ENCODE results near the gene CCDC87.

The CCDC87 gene

GRCh38 chr11:66631883-66632282 is 39.0 kb upstream of the CCDC87 start:
- Histone ChIP-seq H3K27ac (ENCODE audit: low read length) (no peak overlapping the region), H3K4me1 (ENCODE audit: control insufficient read depth, insufficient read depth, low read length) (peaks cover 13% of the 10 kb centered on the region), H3K9ac (ENCODE audit: low read length in 2 of 2) (no peak overlapping the region), H3K4me3 (ENCODE audit: low read length in 2 of 2) (no peak overlapping the region), H3K36me3 (ENCODE audit: control insufficient read depth in 2 of 2, insufficient read depth in 2 of 2, low read length in 2 of 2) (peaks cover 29 to 32% of the 10 kb centered on the region in 2 donors), H3K27me3 (ENCODE audit: control insufficient read depth in 1 of 2, insufficient read depth in 2 of 2, low read length in 2 of 2) (no peaks in the 10 kb centered on the region), H3K9me3 (ENCODE audit: control insufficient read depth in 2 of 2, low read length in 2 of 2) (no peaks in the 10 kb centered on the region)

- H3K9ac ChIP-seq (ENCODE audit: low read length in 2 of 2): no peak overlapping the region
- peaks cover 54 to 57% of the 10 kb centered on the region in 2 donors for H3K36me3 ChIP-seq (ENCODE audit: control insufficient read depth in 2 of 2, insufficient read depth in 2 of 2, low read length in 2 of 2)
- no peak overlapping the region for H3K27ac ChIP-seq (ENCODE audit: low read length)
- H3K4me1 ChIP-seq (ENCODE audit: control insufficient read depth, insufficient read depth, low read length): peaks cover 29% of the 10 kb centered on the region
- H3K4me3 ChIP-seq (ENCODE audit: low read length in 2 of 2): no peak overlapping the region
- H3K27me3 ChIP-seq (ENCODE audit: control insufficient read depth in 1 of 2, insufficient read depth in 2 of 2, low read length in 2 of 2): no peaks in the 10 kb centered on the region
- H3K9me3 ChIP-seq (ENCODE audit: control insufficient read depth in 2 of 2, low read length in 2 of 2): no peaks in the 10 kb centered on the region
Observed at GRCh38 chr11:66629356-66629755, 36.5 kb upstream of the CCDC87 start.

DNA sequence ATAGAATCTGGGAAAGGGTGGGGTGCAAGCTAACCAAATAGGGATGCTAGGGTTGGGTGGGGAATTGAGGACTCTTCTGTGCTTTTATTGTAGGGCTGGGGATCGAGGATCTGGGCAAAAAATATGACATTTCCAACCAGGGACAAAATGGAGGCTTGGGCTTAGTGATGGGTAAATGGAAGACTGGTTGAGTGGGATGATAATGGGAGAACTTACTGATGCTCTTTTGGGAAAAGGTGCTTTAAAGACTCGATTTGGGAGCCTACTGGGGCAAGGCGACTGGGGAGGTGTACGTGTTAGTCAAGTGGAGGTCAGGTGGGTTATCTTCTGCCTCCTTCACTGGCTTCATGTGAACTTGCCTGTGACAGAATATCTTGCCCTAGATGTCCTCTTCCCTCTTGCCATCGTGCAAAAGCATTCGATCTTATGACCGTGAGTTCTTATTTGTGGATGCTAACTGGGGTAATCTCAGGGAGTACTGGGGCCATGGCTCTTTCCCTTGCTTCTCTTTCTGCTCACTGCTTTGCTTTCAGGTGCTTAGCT is 35.3 kb upstream of the CCDC87 start:
- Histone ChIP-seq H3K4me1 (ENCODE audit: control insufficient read depth, insufficient read depth, low read length) (peaks cover 39% of the 10 kb centered on the region), H3K4me3 (ENCODE audit: low read length in 2 of 2) (no peak overlapping the region), H3K36me3 (ENCODE audit: control insufficient read depth in 2 of 2, insufficient read depth in 2 of 2, low read length in 2 of 2) (peaks cover 58 to 61% of the 10 kb centered on the region in 2 donors)

GRCh38 chr11:66626926-66627325 is 34.1 kb upstream of the CCDC87 start:
- Histone ChIP-seq H3K4me1 (ENCODE audit: control insufficient read depth, insufficient read depth, low read length) (peaks cover 44% of the 10 kb centered on the region), H3K9ac (ENCODE audit: low read length in 2 of 2) (no peak overlapping the region), H3K27me3 (ENCODE audit: control insufficient read depth in 1 of 2, insufficient read depth in 2 of 2, low read length in 2 of 2) (no peaks in the 10 kb centered on the region), H3K36me3 (ENCODE audit: control insufficient read depth in 2 of 2, insufficient read depth in 2 of 2, low read length in 2 of 2) (peaks cover 58 to 61% of the 10 kb centered on the region in 2 donors), H3K4me3 (ENCODE audit: low read length in 2 of 2) (no peak overlapping the region), H3K27ac (ENCODE audit: low read length) (peak overlapping the region; percentile 31), H3K9me3 (ENCODE audit: control insufficient read depth in 2 of 2, low read length in 2 of 2) (no peaks in the 10 kb centered on the region)

More for the DNA sequence above, 35.3 kb upstream of the CCDC87 start:
- Histone ChIP-seq H3K27me3 (ENCODE audit: control insufficient read depth in 1 of 2, insufficient read depth in 2 of 2, low read length in 2 of 2) (no peaks in the 10 kb centered on the region), H3K9me3 (ENCODE audit: control insufficient read depth in 2 of 2, low read length in 2 of 2) (no peaks in the 10 kb centered on the region), H3K9ac (ENCODE audit: low read length in 2 of 2) (no peak overlapping the region), H3K27ac (ENCODE audit: low read length) (no peak overlapping the region)

DNA sequence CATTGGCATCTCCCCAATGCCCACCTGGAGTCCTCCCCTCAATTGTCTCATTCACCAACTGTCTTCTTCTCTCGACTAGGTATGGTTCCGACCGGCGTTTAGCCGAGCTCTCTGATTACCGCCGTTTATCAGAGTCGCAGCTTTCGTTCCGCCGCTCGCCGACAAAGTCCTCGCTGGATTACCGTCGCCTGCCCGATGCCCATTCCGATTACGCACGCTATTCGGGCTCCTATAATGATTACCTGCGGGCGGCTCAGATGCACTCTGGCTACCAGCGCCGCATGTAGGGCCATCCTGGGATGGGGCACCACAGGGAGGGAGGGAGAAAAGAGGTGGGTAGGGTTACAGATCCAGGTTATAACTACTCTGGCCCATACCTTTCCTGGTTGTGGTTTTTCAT is 33.5 kb upstream of the CCDC87 start:
- Histone ChIP-seq H3K27me3 (ENCODE audit: control insufficient read depth in 1 of 2, insufficient read depth in 2 of 2, low read length in 2 of 2) (no peaks in the 10 kb centered on the region), H3K9me3 (ENCODE audit: control insufficient read depth in 2 of 2, low read length in 2 of 2) (no peaks in the 10 kb centered on the region), H3K27ac (ENCODE audit: low read length) (peak overlapping the region; percentile 31), H3K9ac (ENCODE audit: low read length in 2 of 2) (no peak overlapping the region), H3K4me1 (ENCODE audit: control insufficient read depth, insufficient read depth, low read length) (peaks cover 47% of the 10 kb centered on the region), H3K36me3 (ENCODE audit: control insufficient read depth in 2 of 2, insufficient read depth in 2 of 2, low read length in 2 of 2) (peaks cover 58 to 61% of the 10 kb centered on the region in 2 donors), H3K4me3 (ENCODE audit: low read length in 2 of 2) (no peak overlapping the region)

DNA sequence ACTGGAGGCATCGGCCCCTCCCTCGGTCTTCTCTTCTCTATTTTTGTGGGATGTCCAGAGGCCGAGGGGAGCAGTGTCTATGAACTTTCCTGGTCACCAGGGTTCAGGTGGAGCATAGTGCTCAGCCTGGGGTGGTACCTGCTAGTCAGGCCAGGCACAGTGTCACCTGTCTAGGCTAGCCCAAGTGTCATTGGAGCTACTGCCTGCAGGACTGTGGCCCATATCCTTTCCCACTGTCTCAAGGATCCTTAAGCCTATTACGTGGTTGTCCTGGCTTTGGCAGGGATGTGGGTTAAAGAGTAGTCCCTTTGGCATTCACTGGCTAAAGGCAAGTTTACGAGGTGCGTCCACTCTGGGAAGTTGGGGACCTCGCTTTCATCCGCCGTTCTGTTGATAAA is 32.9 kb upstream of the CCDC87 start:
- H3K9ac ChIP-seq (ENCODE audit: low read length in 2 of 2): no peak overlapping the region
- H3K4me3 ChIP-seq (ENCODE audit: low read length in 2 of 2): no peak overlapping the region
- peaks cover 54% of the 10 kb centered on the region for H3K4me1 ChIP-seq (ENCODE audit: control insufficient read depth, insufficient read depth, low read length)
- no peaks in the 10 kb centered on the region for H3K27me3 ChIP-seq (ENCODE audit: control insufficient read depth in 1 of 2, insufficient read depth in 2 of 2, low read length in 2 of 2)
- peak overlapping the region; percentile 31 for H3K27ac ChIP-seq (ENCODE audit: low read length)
- no peaks in the 10 kb centered on the region for H3K9me3 ChIP-seq (ENCODE audit: control insufficient read depth in 2 of 2, low read length in 2 of 2)
- peaks cover 58 to 61% of the 10 kb centered on the region in 2 donors for H3K36me3 ChIP-seq (ENCODE audit: control insufficient read depth in 2 of 2, insufficient read depth in 2 of 2, low read length in 2 of 2)

DNA sequence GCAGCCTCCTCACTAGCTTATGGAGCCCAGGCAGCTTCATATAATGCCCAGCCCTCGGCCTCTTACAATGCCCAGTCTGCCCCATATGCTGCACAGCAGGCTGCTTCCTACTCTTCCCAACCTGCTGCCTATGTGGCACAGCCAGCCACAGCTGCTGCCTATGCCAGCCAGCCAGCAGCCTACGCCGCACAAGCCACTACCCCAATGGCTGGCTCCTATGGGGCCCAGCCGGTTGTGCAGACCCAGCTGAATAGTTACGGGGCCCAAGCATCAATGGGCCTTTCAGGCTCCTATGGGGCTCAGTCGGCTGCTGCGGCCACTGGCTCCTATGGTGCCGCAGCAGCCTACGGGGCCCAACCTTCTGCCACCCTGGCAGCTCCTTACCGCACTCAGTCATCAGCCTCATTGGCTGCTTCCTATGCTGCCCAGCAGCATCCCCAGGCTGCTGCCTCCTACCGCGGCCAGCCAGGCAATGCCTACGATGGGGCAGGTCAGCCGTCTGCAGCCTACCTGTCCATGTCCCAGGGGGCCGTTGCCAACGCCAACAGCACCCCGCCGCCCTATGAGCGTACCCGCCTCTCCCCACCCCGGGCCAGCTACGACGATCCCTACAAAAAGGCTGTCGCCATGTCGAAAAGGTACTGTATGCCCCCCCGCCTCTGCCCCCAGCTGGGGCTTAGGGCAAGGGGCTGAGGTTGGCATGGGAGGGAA is 32.3 kb upstream of the CCDC87 start:
- Histone ChIP-seq H3K9ac (ENCODE audit: low read length in 2 of 2) (no peak overlapping the region), H3K27me3 (ENCODE audit: control insufficient read depth in 1 of 2, insufficient read depth in 2 of 2, low read length in 2 of 2) (no peaks in the 10 kb centered on the region), H3K36me3 (ENCODE audit: control insufficient read depth in 2 of 2, insufficient read depth in 2 of 2, low read length in 2 of 2) (peaks cover 56 to 61% of the 10 kb centered on the region in 2 donors), H3K4me3 (ENCODE audit: low read length in 2 of 2) (no peak overlapping the region), H3K27ac (ENCODE audit: low read length) (peak overlapping the region; percentile 90), H3K4me1 (ENCODE audit: control insufficient read depth, insufficient read depth, low read length) (peaks cover 59% of the 10 kb centered on the region), H3K9me3 (ENCODE audit: control insufficient read depth in 2 of 2, low read length in 2 of 2) (no peaks in the 10 kb centered on the region)

DNA sequence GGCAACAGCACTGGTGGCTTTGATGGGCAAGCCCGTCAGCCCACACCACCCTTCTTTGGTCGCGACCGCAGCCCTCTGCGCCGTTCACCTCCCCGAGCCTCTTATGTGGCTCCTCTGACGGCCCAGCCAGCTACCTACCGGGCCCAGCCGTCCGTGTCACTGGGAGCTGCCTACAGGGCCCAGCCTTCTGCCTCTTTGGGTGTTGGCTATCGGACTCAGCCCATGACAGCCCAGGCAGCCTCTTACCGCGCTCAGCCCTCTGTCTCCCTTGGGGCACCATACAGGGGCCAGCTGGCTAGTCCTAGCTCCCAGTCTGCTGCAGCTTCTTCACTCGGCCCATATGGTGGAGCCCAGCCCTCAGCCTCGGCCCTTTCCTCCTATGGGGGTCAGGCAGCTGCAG is 31.6 kb upstream of the CCDC87 start:
- H3K36me3 ChIP-seq (ENCODE audit: control insufficient read depth in 2 of 2, insufficient read depth in 2 of 2, low read length in 2 of 2): peaks cover 52 to 57% of the 10 kb centered on the region in 2 donors
- H3K9me3 ChIP-seq (ENCODE audit: control insufficient read depth in 2 of 2, low read length in 2 of 2): no peaks in the 10 kb centered on the region
- H3K9ac ChIP-seq (ENCODE audit: low read length in 2 of 2): peak overlapping the region in 1 of 2 donors; percentile 53
- H3K4me3 ChIP-seq (ENCODE audit: low read length in 2 of 2): no peak overlapping the region
- H3K4me1 ChIP-seq (ENCODE audit: control insufficient read depth, insufficient read depth, low read length): peaks cover 59% of the 10 kb centered on the region
- H3K27me3 ChIP-seq (ENCODE audit: control insufficient read depth in 1 of 2, insufficient read depth in 2 of 2, low read length in 2 of 2): no peaks in the 10 kb centered on the region
- H3K27ac ChIP-seq (ENCODE audit: low read length): peak overlapping the region; percentile 90

- Histone ChIP-seq H3K9me3 (ENCODE audit: control insufficient read depth in 2 of 2, low read length in 2 of 2) (no peaks in the 10 kb centered on the region), H3K4me3 (ENCODE audit: low read length in 2 of 2) (peak overlapping the region; percentile 99), H3K27ac (ENCODE audit: low read length) (peak overlapping the region; percentile 97), H3K27me3 (ENCODE audit: control insufficient read depth in 1 of 2, insufficient read depth in 2 of 2, low read length in 2 of 2) (no peaks in the 10 kb centered on the region), H3K4me1 (ENCODE audit: control insufficient read depth, insufficient read depth, low read length) (peaks cover 54% of the 10 kb centered on the region), H3K9ac (ENCODE audit: low read length in 2 of 2) (peak overlapping the region; percentile 97 to 99), H3K36me3 (ENCODE audit: control insufficient read depth in 2 of 2, insufficient read depth in 2 of 2, low read length in 2 of 2) (peaks cover 0 to 7% of the 10 kb centered on the region in 2 donors)
Observed at GRCh38 chr11:66619080-66619554, 26.3 kb upstream of the CCDC87 start.

GRCh38 chr11:66617155-66617834 is 24.4 kb upstream of the CCDC87 start:
- Histone ChIP-seq H3K4me3 (ENCODE audit: low read length in 2 of 2) (peak overlapping the region; percentile 99), H3K27ac (ENCODE audit: low read length) (peak overlapping the region; percentile 97), H3K9me3 (ENCODE audit: control insufficient read depth in 2 of 2, low read length in 2 of 2) (no peaks in the 10 kb centered on the region), H3K36me3 (ENCODE audit: control insufficient read depth in 2 of 2, insufficient read depth in 2 of 2, low read length in 2 of 2) (peaks cover 0 to 2% of the 10 kb centered on the region in 2 donors), H3K9ac (ENCODE audit: low read length in 2 of 2) (peak overlapping the region; percentile 97 to 99), H3K4me1 (ENCODE audit: control insufficient read depth, insufficient read depth, low read length) (peaks cover 36% of the 10 kb centered on the region), H3K27me3 (ENCODE audit: control insufficient read depth in 1 of 2, insufficient read depth in 2 of 2, low read length in 2 of 2) (no peaks in the 10 kb centered on the region)

Measured in stomach smooth muscle (tissue), 2 donors.